Measurements from ENCODE around the gene TXNDC8.
"Not testable (repeated sequence)": the region's sequence is repeated elsewhere in the genome, so short reads cannot be mapped to it uniquely, and the experiment has no call there.

Gene TXNDC8

GRCh38 chr9:110327716-110328115, 9.9 kb downstream of the TXNDC8 start:
- no peak for DNase-seq (ENCODE audit: low spot score)

GRCh38 chr9:110323818-110324217, 13.8 kb downstream of the TXNDC8 start:
- DNase-seq (ENCODE audit: low spot score): no peak

- no peak for DNase-seq (ENCODE audit: low spot score)
These were observed 16.8 kb downstream of the TXNDC8 start for GRCh38 chr9:110320651-110321445.

- DNase-seq (ENCODE audit: low spot score): no peak
These were observed 17.7 kb downstream of the TXNDC8 start for GRCh38 chr9:110319781-110320492.

GRCh38 chr9:110317911-110318310, 19.8 kb downstream of the TXNDC8 start:
- no peak for DNase-seq (ENCODE audit: low spot score)

- no peak for DNase-seq (ENCODE audit: low spot score)
These were observed 21.2 kb downstream of the TXNDC8 start for GRCh38 chr9:110316261-110317075.

- DNase-seq (ENCODE audit: low spot score): not testable (repeated sequence)
These were observed 25.7 kb downstream of the TXNDC8 start for GRCh38 chr9:110311978-110312377.

- DNase-seq (ENCODE audit: low spot score): no peak
These were observed 28.0 kb downstream of the TXNDC8 start for GRCh38 chr9:110309681-110310080.

- no peak for DNase-seq (ENCODE audit: low spot score)
These were observed 29.0 kb downstream of the TXNDC8 start for GRCh38 chr9:110308633-110309038.

- DNase-seq (ENCODE audit: low spot score): no peak
These were observed 30.5 kb downstream of the TXNDC8 start for GRCh38 chr9:110307191-110307590.

- DNase-seq (ENCODE audit: low spot score): no peak
These were observed 34.5 kb downstream of the TXNDC8 start for GRCh38 chr9:110303133-110303532.

GRCh38 chr9:110298043-110298605, 39.5 kb downstream of the TXNDC8 start:
- DNase-seq (ENCODE audit: low spot score): no peak

- no peak for DNase-seq (ENCODE audit: low spot score)
These were observed 44.4 kb downstream of the TXNDC8 start for GRCh38 chr9:110293248-110293647.

GRCh38 chr9:110291921-110292557, 45.6 kb downstream of the TXNDC8 start:
- no peak for DNase-seq (ENCODE audit: low spot score)

GRCh38 chr9:110290001-110290400, 47.7 kb downstream of the TXNDC8 start:
- no peak for DNase-seq (ENCODE audit: low spot score)

GRCh38 chr9:110288503-110288902, 49.2 kb downstream of the TXNDC8 start:
- DNase-seq (ENCODE audit: low spot score): no peak

GRCh38 chr9:110287289-110287680, 50.4 kb downstream of the TXNDC8 start:
- DNase-seq (ENCODE audit: low spot score): no peak

GRCh38 chr9:110284211-110284844, 53.3 kb downstream of the TXNDC8 start:
- DNase-seq (ENCODE audit: low spot score): no peak

- DNase-seq (ENCODE audit: low spot score): no peak
These were observed 53.9 kb downstream of the TXNDC8 start for GRCh38 chr9:110283751-110284150.

GRCh38 chr9:110282739-110283081, 55.0 kb downstream of the TXNDC8 start:
- no peak for DNase-seq (ENCODE audit: low spot score)

- DNase-seq (ENCODE audit: low spot score): no peak
These were observed 55.5 kb downstream of the TXNDC8 start for GRCh38 chr9:110282018-110282738.
